DOHH2 (cell line): ENCODE measurements around the gene CRIP1.

ENCODE experiments used
- H3F3A ChIP-seq: fragments of 200-600 bp; sonication (generic), shearing (Covaris generic); 2 replicates; pipeline ENCODE4 v1.6.0; 2016; ENCODE audit warnings: antibody characterized with exemption, mild to moderate bottlenecking; ENCODE audit not compliant: control insufficient read depth, insufficient read depth
- H3K27ac ChIP-seq: fragments of 200-600 bp; sonication (generic); 2 replicates; pipeline ENCODE4 v1.5.1; 2014; ENCODE audit warnings: low read depth, mild to moderate bottlenecking, low read length, moderate library complexity
- H3K27me3 ChIP-seq: fragments of 200-600 bp; sonication (generic); 2 replicates; pipeline ENCODE4 v1.6.1; 2014; ENCODE audit warnings: mild to moderate bottlenecking, low read length, mixed read lengths; ENCODE audit not compliant: control insufficient read depth
- H3K36me3 ChIP-seq: fragments of 200-600 bp; sonication (generic); 2 replicates; pipeline ENCODE4 v1.6.1; 2014; ENCODE audit warnings: mild to moderate bottlenecking, low read length, moderate library complexity, mixed read lengths; ENCODE audit not compliant: control insufficient read depth
- H3K4me1 ChIP-seq: fragments of 200-600 bp; sonication (generic); 2 replicates; pipeline ENCODE4 v1.6.1; 2014; ENCODE audit warnings: mild to moderate bottlenecking, low read length, mixed read lengths; ENCODE audit not compliant: control insufficient read depth
- H3K4me2 ChIP-seq: fragments of 200-600 bp; sonication (generic); 2 replicates; pipeline ENCODE4 v1.6.0; 2014; ENCODE audit warnings: mild to moderate bottlenecking, low read length, moderate library complexity
- H3K4me3 ChIP-seq: fragments of 200-600 bp; sonication (generic); 2 replicates; pipeline ENCODE4 v1.5.1; 2014; ENCODE audit warnings: mild to moderate bottlenecking, low read length, mixed read lengths
- H3K79me2 ChIP-seq: fragments of 200-600 bp; sonication (generic); 2 replicates; pipeline ENCODE4 v1.6.1; 2014; ENCODE audit warnings: mild to moderate bottlenecking, low read length, mixed read lengths; ENCODE audit not compliant: control insufficient read depth
- H3K9me2 ChIP-seq: fragments of 200-600 bp; sonication (generic); replicated peaks from 2 replicates; pipeline ENCODE4 v1.6.1; 2014; ENCODE audit warnings: mild to moderate bottlenecking, low read length, mixed read lengths; ENCODE audit not compliant: control insufficient read depth
- H3K9me3 ChIP-seq: fragments of 200-600 bp; sonication (generic); 2 replicates; pipeline ENCODE4 v1.6.1; 2014; ENCODE audit warnings: antibody characterized with exemption, low read length, mixed read lengths; ENCODE audit not compliant: control insufficient read depth, insufficient read depth
- H4K20me1 ChIP-seq: fragments of 200-600 bp; sonication (generic); 2 replicates; pipeline ENCODE4 v1.6.0; 2014; ENCODE audit warnings: low read depth, mild to moderate bottlenecking, antibody characterized with exemption, low read length, moderate library complexity; ENCODE audit not compliant: control insufficient read depth, insufficient read depth
- EZH2phosphoT487 ChIP-seq: fragments of 200-600 bp; sonication (generic); IDR thresholded peaks from 2 replicates; pipeline ENCODE4 v1.6.1; 2017; ENCODE audit warnings: borderline replicate concordance, mild to moderate bottlenecking, antibody characterized with exemption, low read length, moderate library complexity, mixed read lengths
- TF ChIP-seq, protein P1 (sequence below): fragments of 200-600 bp; sonication (generic); IDR thresholded peaks from one replicate; pipeline ENCODE4 v1.5.1; 2014; ENCODE audit warnings: antibody characterized with exemption, mild to moderate bottlenecking, low read depth, low read length; ENCODE audit not compliant: poor library complexity, severe bottlenecking

The CRIP1 gene

DNA sequence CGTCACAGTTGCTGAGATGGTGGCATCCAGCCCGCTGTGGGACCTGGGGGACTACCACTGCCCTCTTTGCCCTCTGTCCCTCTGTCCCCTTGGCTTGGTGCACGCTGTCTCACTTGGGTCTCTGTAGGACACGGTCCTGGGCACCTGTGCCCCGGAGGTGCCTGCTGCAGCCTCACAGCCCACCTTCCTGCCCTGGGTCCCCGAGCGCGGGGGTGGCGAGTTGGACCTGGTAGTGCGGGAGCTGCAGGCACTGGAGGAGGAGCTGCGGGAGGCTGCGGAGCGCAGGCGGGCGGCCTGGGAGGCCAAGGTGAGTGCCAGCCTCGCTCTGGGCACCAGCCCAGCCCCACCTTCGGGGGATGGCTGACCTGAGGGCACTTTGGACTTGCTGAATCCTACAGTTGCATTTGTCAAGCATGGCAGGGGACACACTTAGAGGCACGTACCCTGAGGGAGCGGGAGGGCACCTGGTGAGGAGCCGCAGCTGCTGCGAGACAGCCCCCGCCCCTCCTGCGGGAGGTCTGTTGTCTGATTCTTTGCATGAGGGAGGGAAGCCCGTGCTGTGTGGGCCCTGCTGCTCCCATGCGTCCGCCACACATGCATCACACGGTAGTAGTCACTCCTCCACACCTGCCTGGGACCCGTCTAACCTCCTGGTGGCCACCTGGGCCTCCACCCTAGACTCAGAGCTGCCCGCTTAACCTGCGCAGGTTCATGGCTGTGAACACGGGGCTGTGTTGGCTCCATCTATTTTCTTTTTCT is 11.2 kb downstream of the CRIP1 start:
- H3K4me3 ChIP-seq, result no peak overlapping the region

DNA sequence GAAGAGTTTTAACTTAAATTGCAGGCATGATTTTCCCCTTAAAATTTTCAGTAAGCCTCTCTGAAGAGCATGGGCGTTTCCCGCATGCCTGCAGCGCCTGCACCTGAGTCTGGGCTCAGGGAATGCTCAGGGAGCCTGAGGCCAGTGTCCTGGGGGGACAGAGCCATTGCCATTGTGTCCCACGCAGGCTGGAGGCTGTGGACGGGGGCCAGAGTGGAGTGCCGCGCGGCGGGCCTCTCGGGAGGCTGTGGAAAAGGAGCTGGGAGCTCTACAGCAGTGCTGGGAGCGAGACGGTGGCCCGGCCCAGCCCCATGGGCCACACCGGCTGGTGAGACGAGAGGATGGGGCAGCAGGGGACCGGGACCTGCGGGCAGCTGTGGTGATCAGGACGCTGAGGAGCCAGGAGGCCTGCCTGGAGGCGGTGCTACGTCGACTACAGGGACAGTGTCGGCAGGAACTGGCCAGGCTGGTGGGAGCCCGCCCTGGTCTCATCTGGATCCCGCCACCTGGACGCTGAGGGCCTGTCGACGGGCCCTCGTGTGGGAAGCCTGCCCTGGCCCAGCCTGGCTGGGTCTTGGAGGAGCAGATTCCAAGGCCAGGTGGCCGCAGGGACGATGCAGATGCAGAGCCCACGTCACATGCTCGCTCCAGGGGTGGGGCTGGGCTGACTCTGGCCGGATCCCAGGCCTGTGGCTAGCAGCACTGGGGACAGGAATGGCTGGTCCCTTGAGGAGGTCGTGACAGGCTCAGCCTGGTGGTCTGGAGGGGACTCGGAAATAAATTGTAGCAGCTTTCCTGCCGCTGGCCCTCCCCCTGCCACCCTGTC is 12.0 kb downstream of the CRIP1 start:
- Histone ChIP-seq H3K4me2 (no peak overlapping the region), H3K9me3 (no peaks in the 10 kb centered on the region), H3K27ac (no peak overlapping the region), H4K20me1 (no peaks in the 10 kb centered on the region), H3K27me3 (no peaks in the 10 kb centered on the region), H3K36me3 (no peaks in the 10 kb centered on the region), H3F3A (no peaks in the 10 kb centered on the region), H3K4me3 (no peak overlapping the region), H3K79me2 (no peaks in the 10 kb centered on the region), H3K9me2 (no peaks in the 10 kb centered on the region), H3K4me1 (no peaks in the 10 kb centered on the region)
- TF ChIP-seq EZH2phosphoT487, result no peak
- TF ChIP-seq, protein P1, sequence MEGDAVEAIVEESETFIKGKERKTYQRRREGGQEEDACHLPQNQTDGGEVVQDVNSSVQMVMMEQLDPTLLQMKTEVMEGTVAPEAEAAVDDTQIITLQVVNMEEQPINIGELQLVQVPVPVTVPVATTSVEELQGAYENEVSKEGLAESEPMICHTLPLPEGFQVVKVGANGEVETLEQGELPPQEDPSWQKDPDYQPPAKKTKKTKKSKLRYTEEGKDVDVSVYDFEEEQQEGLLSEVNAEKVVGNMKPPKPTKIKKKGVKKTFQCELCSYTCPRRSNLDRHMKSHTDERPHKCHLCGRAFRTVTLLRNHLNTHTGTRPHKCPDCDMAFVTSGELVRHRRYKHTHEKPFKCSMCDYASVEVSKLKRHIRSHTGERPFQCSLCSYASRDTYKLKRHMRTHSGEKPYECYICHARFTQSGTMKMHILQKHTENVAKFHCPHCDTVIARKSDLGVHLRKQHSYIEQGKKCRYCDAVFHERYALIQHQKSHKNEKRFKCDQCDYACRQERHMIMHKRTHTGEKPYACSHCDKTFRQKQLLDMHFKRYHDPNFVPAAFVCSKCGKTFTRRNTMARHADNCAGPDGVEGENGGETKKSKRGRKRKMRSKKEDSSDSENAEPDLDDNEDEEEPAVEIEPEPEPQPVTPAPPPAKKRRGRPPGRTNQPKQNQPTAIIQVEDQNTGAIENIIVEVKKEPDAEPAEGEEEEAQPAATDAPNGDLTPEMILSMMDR, result no peak

More for the DNA sequence above, 11.2 kb downstream of the CRIP1 start:
- H3K79me2 ChIP-seq, result no peaks in the 10 kb centered on the region
- no peak overlapping the region for H3K27ac ChIP-seq
- TF ChIP-seq, protein P1, result no peak
- TF ChIP-seq EZH2phosphoT487, result no peak
- no peaks in the 10 kb centered on the region for H3K9me3 ChIP-seq
- no peaks in the 10 kb centered on the region for H3K4me1 ChIP-seq
- no peaks in the 10 kb centered on the region for H4K20me1 ChIP-seq
- H3K27me3 ChIP-seq, result no peaks in the 10 kb centered on the region
- peaks cover 3% of the 10 kb centered on the region; the same call in 1 of the 2 replicates for H3K36me3 ChIP-seq
- no peaks in the 10 kb centered on the region for H3F3A ChIP-seq
- no peak overlapping the region for H3K4me2 ChIP-seq
- H3K9me2 ChIP-seq, result no peaks in the 10 kb centered on the region

DNA sequence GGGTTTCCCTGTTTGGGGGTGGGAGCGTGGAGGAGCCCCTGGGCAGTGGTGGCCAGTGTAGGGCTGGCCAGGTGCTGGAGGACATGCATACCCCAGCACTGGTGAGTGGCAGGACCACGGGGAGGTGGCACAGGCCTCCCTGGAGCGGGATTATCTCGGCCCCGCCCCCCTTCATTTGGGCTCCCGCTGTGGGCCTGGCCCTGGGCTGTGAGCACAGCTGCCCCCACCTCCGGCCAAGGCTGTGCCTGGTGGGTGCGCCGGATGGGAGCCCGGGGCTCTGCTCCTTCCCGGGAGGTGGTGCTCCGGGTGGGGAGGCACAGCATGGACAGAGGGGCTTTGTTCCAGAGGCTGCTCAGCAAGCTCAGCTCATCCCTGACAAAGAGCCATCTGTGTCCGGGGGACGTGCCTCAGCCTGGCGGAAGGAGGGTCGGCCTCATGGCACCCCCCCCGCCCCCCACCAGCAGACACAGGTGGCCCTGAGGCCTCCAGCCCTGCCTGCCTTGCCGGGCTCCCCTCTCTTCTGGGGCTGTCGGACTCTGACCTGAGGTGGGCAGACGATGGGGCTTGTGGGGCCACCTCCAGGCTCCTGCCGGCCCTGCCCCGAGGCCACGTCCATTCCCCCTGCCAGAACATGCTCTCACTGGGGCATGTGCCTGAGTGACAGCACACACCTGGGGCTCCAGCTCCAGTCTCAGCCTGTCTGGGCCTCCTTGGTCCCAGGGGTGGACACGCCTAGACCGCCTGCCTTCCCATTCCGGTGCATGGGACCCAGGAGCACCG is 12.8 kb downstream of the CRIP1 start:
- Histone ChIP-seq H3K9me3 (no peaks in the 10 kb centered on the region), H3K27me3 (no peaks in the 10 kb centered on the region), H4K20me1 (no peaks in the 10 kb centered on the region), H3K36me3 (no peaks in the 10 kb centered on the region), H3K4me2 (no peak overlapping the region), H3K9me2 (no peaks in the 10 kb centered on the region), H3K4me3 (no peak overlapping the region), H3K79me2 (no peaks in the 10 kb centered on the region), H3K27ac (no peak overlapping the region), H3K4me1 (no peaks in the 10 kb centered on the region), H3F3A (no peaks in the 10 kb centered on the region)
- TF ChIP-seq, protein P1, result no peak
- TF ChIP-seq EZH2phosphoT487, result no peak
